Measurements from ENCODE around the gene MYO3B.

MYO3B gene

GRCh38 chr2:170204298-170204951 is 26.5 kb downstream of the MYO3B start:
- Histone ChIP-seq H3K9me3 (ENCODE audit: insufficient read depth, low read length) (no peaks in the 10 kb centered on the region), H3F3A (ENCODE audit: insufficient read depth) (no peaks in the 10 kb centered on the region), H4K20me1 (ENCODE audit: low read depth, low read length) (no peaks in the 10 kb centered on the region), H3K4me2 (ENCODE audit: low read depth, low read length, poor library complexity, severe bottlenecking) (no peak overlapping the region), H2AFZ (ENCODE audit: low read depth, low read length, severe bottlenecking) (no peak overlapping the region), H3K9me2 (replicated peaks; ENCODE audit: insufficient read depth, low read length) (no peaks in the 10 kb centered on the region), H3K4me3 (ENCODE audit: insufficient read depth, low read length, poor library complexity, severe bottlenecking) (no peak overlapping the region), H3K9ac (ENCODE audit: low read length) (no peak overlapping the region), H3K36me3 (ENCODE audit: low read length) (no peaks in the 10 kb centered on the region), H3K79me2 (ENCODE audit: insufficient read depth, low read length) (no peaks in the 10 kb centered on the region), H3K27me3 (ENCODE audit: low read length) (no peaks in the 10 kb centered on the region), H3K27ac (ENCODE audit: low read depth, low read length) (no peak overlapping the region)
- no peak for TF ChIP-seq CTCF (IDR thresholded peaks at IDR 0.05; ENCODE audit: insufficient read depth, low read length, poor library complexity, severe bottlenecking)
- no peak for TF ChIP-seq EZH2phosphoT487 (conservative IDR thresholded peaks at IDR 0.05; ENCODE audit: low read length)

- Histone ChIP-seq H3K27ac (ENCODE audit: low read depth, low read length) (no peak overlapping the region), H3F3A (ENCODE audit: insufficient read depth) (no peaks in the 10 kb centered on the region), H3K9ac (ENCODE audit: low read length) (no peak overlapping the region), H3K9me2 (replicated peaks; ENCODE audit: insufficient read depth, low read length) (no peaks in the 10 kb centered on the region), H3K36me3 (ENCODE audit: low read length) (no peaks in the 10 kb centered on the region), H3K4me2 (ENCODE audit: low read depth, low read length, poor library complexity, severe bottlenecking) (no peak overlapping the region), H3K79me2 (ENCODE audit: insufficient read depth, low read length) (no peaks in the 10 kb centered on the region), H2AFZ (ENCODE audit: low read depth, low read length, severe bottlenecking) (no peak overlapping the region), H3K4me3 (ENCODE audit: insufficient read depth, low read length, poor library complexity, severe bottlenecking) (no peak overlapping the region), H3K27me3 (ENCODE audit: low read length) (no peaks in the 10 kb centered on the region), H3K9me3 (ENCODE audit: insufficient read depth, low read length) (no peaks in the 10 kb centered on the region), H4K20me1 (ENCODE audit: low read depth, low read length) (no peaks in the 10 kb centered on the region)
- TF ChIP-seq EZH2phosphoT487 (conservative IDR thresholded peaks at IDR 0.05; ENCODE audit: low read length) (no peak), CTCF (IDR thresholded peaks at IDR 0.05; ENCODE audit: insufficient read depth, low read length, poor library complexity, severe bottlenecking) (no peak)
Observed at GRCh38 chr2:170206246-170206645, 28.3 kb downstream of the MYO3B start.

GRCh38 chr2:170206805-170207407 is 29.0 kb downstream of the MYO3B start:
- no peaks in the 10 kb centered on the region for H4K20me1 ChIP-seq (ENCODE audit: low read depth, low read length)
- H3K9ac ChIP-seq (ENCODE audit: low read length) = no peak overlapping the region
- H3K79me2 ChIP-seq (ENCODE audit: insufficient read depth, low read length) = no peaks in the 10 kb centered on the region
- H3K4me3 ChIP-seq (ENCODE audit: insufficient read depth, low read length, poor library complexity, severe bottlenecking) = no peak overlapping the region
- H3K36me3 ChIP-seq (ENCODE audit: low read length) = no peaks in the 10 kb centered on the region
- no peaks in the 10 kb centered on the region for H3K27me3 ChIP-seq (ENCODE audit: low read length)
- no peak overlapping the region for H2AFZ ChIP-seq (ENCODE audit: low read depth, low read length, severe bottlenecking)
- TF ChIP-seq EZH2phosphoT487 (conservative IDR thresholded peaks at IDR 0.05; ENCODE audit: low read length) = no peak
- no peak for TF ChIP-seq CTCF (IDR thresholded peaks at IDR 0.05; ENCODE audit: insufficient read depth, low read length, poor library complexity, severe bottlenecking)
- no peaks in the 10 kb centered on the region for H3K9me3 ChIP-seq (ENCODE audit: insufficient read depth, low read length)
- no peaks in the 10 kb centered on the region for H3K9me2 ChIP-seq (replicated peaks; ENCODE audit: insufficient read depth, low read length)
- H3K27ac ChIP-seq (ENCODE audit: low read depth, low read length) = no peak overlapping the region
- H3K4me2 ChIP-seq (ENCODE audit: low read depth, low read length, poor library complexity, severe bottlenecking) = no peak overlapping the region
- no peaks in the 10 kb centered on the region for H3F3A ChIP-seq (ENCODE audit: insufficient read depth)

Measured in SU-DHL-6 (cell line).